Hematopoietic multipotent progenitor cell treated with erythropoietin and hydrocortisone succinate and interleukin-3 and kit ligand, for 15 days (in vitro differentiated cells): ENCODE results near the gene HIGD1A.

Source experiments
- DNase-seq: peaks from one replicate; pipeline ENCODE4 v3.0.0-alpha.2; 2015; ENCODE audit warnings: low spot score

The HIGD1A gene

DNA sequence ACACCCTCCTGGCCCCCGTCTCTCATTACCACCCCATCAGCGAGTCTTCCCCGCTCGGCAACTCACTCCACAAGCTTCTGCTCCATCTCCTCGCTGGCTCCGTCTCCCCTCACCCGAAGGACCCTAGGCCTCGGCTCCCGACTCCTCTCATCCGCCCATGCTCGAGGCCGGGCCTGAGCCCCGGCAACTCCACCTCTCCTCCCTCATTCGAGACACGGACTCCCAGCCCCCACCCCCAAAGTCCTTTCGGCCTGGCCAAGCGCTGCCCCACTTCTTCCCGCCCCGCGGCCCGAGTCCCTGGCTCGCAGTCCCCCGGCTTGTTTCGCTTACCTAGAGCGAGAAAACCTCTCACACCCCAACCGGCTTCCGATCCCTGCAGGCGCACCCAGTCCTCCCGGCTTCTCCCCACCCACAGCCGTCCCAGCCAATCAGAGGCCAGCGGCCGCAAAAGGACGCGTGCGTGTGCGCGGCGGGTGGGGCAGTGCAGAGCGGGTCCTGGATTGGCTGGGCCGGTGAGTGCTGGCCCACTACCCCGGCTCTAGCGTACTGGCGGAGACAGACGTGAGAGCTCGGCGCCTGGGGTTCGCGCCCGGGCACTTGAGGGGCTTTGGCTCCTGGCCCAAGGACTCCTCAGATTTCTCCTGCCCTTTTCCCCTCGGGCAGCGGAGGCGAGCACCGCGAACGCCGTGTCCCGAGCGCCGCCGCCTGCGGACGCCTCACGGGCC, at the start of gene HIGD1A:
Gene HIGD1A (minus strand): TSS at position 385 of the 725 bp plus-strand sequence. CDS start 10,237 bp downstream, outside the sequence.
- DNase-seq = peak; percentile 97

DNA sequence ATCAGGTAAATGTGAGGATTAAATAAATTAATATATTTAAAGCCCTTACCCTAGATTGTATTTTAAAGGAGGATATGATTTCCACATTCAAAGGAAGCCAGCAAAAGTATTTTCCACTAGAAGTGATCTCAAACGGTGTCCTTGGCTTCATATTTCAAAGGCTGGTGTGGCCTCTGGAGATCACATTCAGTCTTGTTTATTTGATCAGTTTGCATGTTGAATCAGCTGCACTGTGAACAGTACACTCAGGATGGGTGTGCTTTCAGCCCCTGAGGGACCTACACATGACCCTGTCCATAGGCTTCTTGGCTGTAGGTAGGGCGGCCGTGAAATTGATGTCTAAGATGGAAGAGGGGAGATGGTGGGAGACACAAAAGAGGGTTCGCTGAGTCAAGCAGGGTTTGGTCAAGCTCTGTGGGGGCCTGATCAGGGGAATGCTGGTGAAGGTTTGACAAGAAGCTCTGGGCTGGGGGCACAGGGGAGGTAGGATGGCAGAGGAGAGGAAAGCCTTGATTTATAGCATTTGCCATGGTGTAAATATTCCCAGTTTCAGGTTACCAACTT, 49.5 kb upstream of the HIGD1A start:
- DNase-seq = no peak

DNA sequence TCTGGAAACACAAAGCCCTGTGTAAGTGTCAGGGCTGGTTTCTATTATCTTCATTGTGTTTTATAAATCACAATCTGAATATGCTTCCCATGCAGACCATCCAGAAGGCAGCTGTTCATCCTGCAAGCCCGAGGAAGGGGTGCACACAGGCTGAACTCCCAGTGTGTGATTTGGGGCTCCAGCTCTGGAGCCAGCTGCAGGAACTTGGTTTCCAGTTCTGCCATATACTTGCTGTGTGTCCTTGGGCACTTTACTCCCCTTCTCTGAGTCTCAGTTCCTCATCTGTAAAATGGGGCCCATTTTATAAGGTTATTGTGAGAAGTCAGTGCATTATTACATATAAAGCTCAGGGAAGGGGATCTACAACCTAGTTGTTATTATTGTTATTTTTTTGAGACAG, 48.8 kb upstream of the HIGD1A start:
- DNase-seq = no peak

DNA sequence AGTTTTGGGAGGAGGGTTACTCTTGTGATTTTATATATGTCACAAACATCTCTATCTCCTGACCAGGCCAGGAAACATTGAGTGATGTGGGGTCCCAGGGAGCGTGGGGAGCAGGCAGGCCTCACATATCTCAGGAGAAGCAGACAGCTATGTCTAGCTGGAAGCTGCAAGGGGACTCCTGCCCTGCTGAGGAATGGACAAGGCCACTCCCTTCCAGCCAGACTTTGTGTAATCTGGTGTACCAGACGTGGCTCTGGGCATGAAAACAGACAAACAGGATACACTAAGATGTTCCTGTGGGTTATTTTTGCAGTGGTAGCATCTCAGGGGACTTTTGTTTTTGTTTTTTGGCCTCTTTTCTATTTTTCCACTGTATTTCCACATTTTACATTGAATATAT, 48.2 kb upstream of the HIGD1A start:
- peak; percentile 87 for DNase-seq

DNA sequence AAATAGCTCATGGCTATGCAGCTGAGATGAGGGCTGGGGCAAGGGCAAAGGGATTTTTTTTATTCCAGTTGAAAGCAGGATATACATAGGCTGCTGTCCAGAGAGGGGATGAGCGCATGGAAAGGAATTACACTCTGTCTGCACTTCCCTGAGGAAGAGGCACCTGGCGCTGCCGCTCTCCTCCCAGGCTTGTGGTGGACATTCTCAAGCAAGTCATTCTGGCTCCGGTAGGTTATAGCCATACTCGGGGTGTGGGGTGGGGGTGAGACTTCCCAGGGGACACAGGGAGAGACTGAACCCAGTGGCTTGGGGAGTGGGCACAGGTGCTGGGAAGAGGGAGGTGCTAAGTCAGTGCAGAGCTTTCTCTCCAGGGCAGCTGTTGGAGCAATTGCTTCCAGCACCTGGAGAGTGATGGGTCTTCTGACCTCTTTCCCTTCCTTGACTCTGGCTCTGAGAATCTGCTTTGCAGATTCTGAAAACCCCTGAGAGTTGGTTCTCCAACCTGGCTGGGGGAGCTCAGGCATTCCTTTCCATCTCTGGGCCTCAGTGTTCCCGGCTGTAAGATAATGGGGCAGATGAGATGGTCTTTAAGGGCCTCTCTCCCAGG, 47.0 kb upstream of the HIGD1A start:
- no peak for DNase-seq

DNA sequence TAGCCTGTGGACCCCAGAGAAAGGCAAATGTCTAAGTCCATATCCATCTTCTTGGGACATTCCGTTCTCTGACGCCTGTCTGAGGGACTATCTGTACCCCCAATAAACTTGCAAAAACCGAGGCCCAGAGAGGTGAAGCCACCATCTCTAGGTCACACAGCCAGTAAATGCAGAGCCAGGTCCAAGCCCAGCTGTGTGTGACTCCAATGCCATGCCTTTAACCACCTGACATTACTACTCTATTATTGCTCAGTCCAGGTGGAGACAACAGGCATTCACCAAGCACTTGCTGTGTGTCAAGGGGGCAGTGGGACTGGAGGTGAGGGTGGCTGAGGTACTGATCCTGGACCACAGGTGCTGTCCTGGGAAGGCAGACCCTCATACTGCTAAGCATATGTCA, 46.0 kb upstream of the HIGD1A start:
- DNase-seq = no peak

DNA sequence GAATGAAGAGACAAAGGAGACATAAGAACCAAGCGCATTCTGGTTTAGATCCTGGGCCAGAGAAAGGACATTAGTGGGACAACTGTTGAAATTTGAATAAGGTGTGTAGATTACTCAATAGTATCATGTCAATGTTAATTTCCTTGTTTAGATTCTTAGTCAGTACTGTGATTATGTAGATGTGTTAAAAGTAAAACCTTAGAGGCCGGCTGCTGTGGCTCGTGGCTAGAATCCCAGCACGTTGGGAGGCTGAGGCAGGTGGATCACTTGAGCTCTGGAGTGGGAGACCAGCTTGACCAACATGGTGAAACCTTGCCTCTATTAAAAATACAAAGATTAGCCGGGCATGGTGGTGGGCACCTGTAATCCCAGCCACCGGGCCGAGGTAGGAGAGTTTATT, 44.7 kb upstream of the HIGD1A start:
- no peak for DNase-seq

DNA sequence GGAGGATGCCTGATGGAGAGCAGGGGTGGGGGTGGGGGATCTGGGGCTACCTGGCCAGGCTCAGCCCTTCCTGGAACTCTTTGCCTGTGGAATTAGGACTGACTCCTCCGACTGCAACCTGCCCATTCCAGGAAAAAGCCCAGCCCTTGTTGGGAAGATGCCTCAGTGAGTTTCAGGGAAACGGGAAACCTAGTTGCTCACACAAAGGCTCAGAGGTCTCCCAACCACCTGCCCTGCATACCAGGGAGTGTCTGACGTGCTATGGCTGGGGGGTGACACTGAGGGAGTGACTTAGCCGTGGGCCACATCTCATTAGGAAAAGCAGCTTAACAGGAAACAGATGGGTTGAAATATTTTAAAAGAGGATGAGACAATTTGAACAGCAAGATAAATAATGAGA, 43.4 kb upstream of the HIGD1A start:
- no peak for DNase-seq

DNA sequence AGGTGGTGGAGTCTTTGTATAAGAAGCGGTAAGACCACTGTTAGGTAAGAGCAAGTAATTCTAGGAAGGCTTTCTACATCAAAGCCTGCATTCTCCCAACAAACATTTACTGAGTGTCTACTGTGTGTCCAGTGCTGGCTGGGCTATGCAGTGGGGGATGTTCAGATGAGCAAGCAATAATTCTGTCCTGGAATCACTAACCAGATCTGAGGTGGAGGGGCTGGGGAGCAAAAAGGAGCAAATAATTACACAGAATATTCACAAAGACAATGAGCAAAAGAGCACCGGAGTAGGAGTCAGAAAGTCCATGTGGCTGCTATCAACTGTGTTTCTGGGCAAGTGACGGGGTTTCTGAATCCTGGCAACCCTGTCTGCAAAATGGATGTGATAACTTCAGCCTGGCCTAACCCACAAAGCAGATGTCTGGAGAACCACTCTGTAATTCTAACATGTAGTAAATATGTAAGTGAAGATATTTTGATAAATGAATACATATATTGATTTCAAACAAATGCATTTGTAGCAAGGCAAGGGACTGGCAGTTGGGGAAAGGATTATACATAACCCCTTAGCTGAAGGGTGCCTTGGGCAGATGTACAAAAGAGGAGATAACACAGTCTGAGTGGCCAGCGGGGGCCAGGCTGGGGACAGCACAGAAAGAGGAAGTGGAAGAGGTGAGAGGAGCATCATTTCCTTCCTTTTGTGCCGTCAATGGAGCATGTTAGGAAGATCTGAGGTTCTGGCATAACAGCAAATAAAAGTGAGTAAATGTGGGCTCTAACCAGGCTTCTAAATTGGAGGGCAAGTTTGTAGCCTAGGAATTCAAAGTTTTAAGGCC, 42.6 kb upstream of the HIGD1A start:
- no peak for DNase-seq

DNA sequence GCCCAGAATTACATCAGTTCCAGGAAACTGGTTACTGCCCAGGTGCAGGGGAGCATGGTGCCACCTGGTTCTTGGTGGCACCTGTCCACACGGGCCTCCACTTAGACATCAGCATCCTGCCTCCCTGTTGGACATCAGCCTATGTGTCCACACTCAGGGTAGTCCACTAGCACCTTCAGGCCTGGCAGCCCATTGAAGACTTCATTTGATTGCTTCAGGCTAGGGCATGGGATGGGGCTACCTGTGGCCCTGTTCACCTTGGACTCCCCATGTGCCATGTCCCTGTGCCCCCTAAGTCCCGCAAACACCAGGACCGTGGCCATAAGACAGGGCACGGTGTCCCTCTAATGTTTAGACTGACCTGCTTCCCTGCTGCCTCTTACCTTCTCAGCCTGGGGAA, 40.5 kb upstream of the HIGD1A start:
- DNase-seq = no peak

DNA sequence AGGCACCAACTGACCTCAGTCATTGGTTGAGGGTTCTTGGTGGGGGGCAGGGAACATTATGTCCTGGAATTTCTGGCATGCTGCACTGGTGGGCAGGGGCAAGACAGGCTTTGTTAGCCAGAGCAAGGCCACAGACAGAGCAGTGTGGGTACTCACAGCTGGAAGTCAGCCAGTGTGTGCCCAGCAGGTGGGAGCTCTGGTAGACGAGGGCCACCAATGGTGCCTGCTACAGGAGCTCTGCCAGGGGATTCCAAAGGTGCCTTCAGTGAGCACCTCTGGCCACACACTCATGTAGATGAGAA, 40.1 kb upstream of the HIGD1A start:
- no peak for DNase-seq

DNA sequence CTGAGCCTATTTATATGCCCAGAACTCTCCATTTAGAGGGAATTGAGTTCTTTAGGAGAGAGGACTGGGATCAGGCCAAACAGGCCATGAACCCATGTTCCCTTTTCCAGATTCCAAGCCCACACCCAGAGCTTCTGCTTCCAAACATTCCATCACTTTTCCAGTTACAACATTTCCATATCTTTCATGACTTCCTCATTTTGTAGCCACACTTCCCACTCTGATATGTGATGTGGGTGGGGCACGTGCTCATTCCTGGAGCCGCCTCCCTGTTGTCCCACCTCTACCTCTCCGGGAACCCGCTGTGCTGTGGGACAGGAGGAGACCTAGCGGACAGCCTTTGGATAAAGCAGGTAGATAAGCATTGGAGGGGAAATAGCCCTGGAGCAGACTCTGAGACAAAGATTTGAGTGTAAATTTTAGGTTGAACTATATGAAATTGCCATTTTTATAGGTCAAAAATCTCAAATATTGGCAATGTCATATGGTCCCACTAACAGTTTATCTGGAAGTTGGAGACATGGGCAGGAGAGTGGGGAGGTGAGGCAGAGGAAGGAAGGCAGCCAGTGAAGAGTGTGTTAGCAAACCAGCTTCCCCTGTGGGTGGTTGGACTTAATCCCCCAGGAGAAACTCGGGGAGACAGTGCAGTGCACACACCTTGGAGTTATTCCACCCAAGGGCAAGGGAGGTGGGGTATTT, 39.6 kb upstream of the HIGD1A start:
- DNase-seq = no peak

DNA sequence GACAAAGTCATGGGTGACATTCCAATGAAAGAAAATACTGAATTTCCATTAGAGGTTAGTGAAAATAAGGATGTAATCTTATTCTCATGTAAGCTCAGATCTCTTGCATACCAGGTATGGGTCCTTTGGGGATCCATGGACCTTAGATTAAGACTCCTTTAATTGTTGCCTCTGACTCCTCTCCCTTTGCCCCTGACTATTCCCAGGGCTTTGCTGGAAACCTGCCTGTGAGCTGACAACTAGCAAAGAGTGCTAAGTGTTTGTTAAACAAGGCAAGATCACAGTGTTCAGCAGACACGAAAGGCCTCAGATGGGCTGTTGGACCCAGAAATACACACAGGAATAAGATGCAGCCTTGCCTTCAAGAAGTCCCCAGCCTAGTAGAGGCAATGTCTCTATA, 37.0 kb upstream of the HIGD1A start:
- no peak for DNase-seq

DNA sequence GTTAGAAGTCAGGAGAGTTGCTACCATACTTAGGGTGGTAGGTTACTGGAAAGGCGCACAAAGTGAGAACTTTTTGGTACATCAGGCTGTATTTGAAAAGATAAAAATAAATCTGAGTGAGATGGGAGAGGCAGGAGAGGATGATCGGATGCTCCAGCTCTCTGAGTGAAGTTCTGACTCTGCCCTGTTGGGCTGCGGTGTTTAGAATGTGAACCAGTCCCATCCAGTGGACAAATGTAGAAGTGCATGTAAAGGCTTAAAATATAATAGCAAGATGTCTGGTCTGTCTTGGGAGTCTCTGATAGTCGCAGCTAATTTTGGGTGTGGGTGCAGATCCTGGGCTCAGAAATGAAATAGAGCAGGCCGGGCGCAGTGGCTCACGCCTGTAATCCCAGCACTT, 35.3 kb upstream of the HIGD1A start:
- peak; percentile 86 for DNase-seq

DNA sequence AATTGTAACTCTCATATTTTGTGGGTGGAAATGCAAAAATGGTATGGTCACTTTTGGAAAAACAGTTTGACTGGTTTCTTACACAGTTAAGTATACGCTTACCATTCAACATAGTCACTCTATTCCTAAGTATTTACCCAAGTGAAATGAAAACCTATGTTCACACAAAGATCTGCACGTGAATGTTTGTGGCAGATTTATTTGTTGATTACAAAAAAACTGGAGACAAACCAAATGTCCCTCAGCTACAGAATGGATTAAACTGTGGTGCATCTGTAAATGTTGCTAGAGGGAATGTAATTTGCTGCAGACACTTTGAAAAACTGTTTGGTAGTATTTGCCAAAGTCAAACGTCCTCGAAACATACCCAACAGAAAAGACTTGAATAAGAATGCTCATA, 34.3 kb upstream of the HIGD1A start:
- no peak for DNase-seq

DNA sequence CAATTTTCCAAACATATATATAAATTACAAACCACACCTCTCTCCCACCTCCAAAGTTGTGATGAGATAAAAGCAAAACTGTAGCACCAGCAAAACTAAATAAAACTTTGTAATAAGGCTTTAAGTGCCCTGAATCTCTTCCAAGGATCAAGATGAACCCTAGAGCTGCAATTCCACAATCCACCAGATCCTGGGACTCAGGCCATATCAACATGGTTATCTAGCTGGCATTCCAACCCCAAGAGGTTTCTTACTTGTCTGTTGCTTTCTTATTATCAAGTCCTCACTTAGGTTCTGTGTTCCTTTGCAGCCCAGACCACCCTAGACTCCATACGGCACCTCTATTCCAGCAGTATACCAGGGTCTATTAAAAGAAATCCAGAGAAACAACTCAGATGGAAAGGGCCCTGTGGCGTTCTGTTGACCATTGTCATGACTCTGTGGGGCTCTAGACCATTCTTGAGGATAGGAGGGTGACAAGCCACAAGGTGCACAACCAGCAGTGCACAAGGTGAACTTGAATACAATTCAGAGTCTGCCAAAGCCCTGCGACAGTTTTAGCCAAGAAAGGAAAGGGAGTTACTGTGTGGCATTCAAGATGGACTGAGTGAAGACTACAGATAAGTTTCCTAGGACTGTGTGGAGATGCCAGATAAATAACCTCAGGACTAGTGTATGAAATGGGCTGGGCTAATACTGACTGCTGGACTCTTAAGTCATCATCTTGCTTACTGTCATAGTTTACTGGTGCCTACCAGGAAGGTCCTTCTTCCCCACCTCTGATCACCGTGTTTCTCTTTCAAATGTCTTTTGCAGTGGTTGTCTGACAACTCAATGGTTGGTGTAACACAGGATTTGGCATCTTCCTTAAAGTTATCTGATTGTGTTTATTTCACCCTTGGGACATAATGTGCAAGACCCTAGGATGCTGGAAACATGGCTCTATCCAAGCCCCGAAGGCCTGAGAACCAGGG, 32.1 kb upstream of the HIGD1A start:
- DNase-seq = peak; percentile 91

DNA sequence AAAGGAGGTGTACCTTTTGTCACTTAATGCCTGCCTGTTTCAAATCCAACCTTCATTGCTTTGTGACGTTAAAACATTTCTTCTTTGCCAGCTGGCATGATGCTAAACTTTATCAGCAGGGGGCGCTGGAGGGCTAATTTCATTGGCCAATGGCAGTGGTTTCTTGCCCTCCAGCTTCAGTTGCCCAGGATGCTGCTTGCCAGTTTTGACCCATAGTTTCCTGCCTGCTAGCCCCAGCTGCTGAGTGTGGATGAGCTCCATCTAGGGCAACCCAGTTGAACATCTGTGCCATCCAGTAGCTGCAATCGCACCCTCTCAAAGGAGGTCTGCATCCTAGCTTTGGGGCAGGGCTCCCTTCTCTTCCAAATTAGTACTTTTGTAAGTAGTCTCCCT, 27.0 kb upstream of the HIGD1A start:
- peak; percentile 90 for DNase-seq

DNA sequence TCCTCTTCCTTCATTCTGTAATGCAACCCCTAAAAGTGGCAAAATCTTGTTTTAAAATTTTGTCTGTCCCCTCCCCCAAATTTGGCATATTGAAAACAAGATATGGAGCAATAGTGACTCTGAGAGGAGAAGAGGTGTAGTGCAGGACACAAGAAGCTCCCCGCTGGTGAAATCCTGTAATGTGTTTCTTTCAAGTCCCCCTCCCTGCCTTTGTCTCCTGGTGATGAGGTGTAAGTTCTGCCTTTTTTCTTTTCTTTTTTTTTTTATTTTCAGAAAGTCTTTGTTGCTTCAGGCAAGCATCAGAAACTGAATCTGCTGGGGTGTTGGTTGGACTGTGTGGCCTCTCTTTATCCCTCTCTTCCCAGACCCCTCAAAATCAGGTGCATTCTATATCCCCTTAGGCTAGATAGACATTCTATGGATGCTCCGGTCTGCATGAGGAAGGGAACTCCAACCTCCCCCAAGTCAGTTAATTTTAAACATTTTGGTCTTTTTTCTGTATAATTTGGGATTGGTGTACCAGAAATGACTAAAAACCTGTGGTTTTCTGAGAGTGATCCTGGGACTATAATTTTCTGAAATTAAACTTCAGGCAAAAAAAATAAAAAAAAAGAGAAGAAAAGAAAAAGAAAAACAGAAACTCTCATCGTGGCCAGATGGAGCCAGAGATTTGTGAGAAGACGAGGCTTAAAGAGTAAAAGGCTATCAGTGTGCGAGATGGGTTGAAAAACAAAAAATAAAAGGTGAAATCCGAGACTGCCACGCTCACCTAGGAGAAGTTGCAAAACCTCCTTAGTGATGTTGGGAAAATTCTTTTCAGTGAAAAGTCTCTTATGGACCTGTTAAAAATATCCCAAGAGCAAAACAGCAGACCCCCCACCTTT, 26.4 kb upstream of the HIGD1A start:
- DNase-seq = peak; percentile 60

DNA sequence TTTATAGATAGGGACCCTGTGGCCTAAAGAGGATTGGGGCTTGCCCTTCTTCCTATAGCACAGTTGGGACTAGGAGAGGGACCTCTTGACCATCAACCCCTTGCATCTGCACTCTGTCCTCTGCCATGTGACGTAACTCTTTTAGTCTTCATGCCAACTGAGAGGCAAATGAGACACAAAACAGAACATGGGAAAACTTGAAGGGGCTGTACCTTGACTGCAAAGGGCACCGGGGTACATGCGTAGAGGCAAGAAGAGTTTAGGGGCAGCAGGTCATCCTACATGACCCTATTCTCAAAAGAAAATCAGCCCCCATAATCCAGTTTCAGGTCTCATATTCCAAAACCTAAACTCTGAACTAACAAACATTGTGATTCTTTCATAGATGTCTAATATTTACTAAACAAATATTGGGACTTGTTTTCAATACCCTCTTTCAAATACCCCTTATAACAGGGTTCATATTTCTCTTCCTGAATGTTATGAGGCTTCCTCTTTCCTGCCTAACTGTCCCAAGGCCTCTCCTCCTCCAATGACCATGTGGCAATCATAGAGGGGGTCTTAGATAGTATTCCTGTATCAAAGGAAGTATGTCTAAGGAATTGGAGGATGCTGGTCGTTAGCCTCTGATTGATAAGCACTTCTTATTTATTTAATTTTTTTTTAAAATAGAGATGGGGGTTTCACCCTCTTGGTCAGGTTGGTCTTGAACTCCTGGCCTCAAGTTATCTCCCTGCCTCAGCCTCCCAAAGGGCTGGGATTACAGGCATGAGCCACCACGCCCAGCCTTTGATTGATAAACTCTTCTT, 25.5 kb upstream of the HIGD1A start:
- no peak for DNase-seq
